GM19035 (cell line): ENCODE results near the gene MEGF6.
A peak's percentile ranks its signal among the peaks of the same experiment; 100 is the strongest.
"Not testable (repeated sequence)": the region's sequence is repeated elsewhere in the genome, so short reads cannot be mapped to it uniquely, and the experiment has no call there.

Experiments used
- ATAC-seq: cut with Tn5 transposase; IDR thresholded peaks from one replicate; pipeline ENCODE4 v1.9.1; 2021; ENCODE audit not compliant: unreplicated experiment

Gene MEGF6

DNA sequence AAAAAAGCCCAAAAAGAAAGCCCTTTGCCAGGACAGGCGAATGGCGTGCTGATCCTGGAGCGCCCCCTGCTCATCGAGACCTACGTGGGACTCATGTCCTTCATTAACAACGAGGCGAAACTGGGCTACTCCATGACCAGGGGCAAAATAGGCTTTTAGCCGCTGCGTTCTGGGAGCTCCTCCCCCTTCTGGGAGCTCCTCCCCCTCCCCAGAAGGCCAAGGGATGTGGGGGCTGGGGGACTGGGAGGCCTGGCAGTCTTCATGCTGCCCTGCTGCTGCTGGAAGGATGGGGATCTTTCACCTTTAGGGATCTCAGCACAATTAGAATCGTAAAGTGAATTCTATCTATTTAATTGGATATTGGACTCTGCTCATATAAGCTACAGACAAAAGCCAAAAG, 17.1 kb upstream of the MEGF6 start:
- ATAC-seq, result no peak

DNA sequence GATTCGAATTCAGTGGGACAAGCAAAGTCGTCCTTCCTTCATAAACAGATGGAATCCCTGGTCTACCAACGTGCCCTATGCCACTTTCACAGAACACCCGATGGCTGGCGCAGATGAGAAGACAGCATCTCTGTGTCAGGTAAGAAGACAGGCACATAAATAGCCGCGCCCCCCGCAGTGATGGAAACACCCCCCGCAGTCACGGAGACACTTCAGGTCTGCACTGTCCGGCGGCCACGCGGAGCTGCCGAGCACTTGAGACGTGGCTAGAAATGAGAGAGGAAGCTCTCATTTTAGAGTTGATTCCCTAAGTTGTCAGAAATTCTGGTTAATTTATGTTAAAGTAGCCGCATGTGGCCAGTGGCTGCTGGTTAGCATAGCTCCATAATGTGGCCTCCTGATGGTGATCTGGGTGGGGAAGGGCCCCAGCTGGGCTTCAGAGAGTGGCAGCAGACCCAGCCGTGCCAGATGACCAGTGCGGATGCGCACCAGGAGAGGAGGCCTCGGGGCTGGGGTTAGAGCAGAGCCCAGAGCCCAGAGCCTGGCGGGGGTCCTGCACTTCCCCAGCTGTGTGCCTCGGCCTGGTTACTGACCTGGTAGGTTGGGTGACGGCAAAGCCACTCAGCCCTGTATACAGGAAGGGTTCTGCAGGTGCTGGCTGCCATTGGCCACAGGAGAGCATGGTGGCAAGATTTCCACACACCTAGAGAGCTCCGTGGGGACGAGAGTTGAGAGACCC, 16.4 kb upstream of the MEGF6 start:
- ATAC-seq, result no peak

DNA sequence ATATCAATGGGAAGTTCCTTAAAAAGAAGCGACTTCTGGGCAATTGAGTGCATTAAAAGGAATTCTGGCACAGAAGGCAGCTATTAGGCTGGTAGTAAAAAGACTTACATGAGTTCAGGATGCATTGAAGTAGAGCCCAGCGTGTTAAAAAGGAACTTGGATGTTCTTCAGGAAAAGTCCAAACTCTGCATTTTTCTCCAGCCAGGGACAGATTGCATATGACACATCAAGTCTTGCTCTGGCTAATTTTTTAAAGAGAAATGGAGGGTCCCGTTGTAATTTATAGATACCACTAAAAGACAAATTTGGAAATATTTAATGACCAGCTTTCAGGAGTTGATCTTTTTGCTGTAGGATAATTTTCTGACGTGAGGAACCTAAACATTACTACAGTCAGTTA, 14.7 kb upstream of the MEGF6 start:
- no peak for ATAC-seq

DNA sequence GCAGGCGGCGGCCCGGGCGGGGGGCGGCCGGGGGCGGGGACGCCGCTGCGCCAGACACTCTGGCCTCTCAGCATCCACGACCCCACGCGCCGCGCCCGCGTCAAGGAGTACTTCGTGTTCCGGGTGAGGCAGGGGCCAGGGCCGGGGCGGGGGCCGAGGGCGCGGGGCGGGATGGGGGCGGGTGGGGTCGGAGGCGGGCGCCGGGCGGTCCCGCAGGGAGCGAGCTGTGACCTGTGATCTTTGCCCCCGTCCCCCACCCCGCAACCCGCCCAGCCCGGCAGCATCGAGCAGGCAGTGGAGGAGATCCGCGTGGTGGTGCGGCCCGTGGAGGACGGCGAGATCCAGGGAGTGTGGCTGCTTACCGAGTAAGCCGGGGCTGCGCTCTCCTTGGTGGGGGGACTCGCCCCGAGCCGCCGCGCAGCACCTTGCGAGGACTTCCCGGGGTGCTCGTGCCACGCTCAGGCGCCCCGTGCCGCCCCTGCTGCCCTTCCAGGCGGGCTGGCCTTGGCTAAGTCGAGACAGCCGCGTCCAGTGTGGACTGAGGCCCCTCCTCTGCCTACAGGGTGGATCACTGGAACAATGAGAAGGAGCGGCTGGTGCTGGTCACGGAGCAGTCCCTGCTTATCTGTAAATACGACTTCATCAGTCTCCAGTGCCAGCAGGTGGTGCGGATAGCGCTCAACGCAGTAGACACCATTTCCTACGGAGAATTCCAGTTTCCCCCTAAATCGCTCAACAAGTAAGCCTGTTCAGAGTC, 14.0 kb upstream of the MEGF6 start:
- ATAC-seq, result peak; percentile 15

- ATAC-seq, result peak; percentile 94
These were observed 13.2 kb upstream of the MEGF6 start, which contains the start of gene TPRG1L for GRCh38 chr1:3624200-3625136. Gene TPRG1L, plus strand, starts transcription at chr1:3625015. Its CDS starts 58 bp downstream, at chr1:3625073.

GRCh38 chr1:3623441-3624199, 12.3 kb upstream of the MEGF6 start:
- no peak for ATAC-seq

DNA sequence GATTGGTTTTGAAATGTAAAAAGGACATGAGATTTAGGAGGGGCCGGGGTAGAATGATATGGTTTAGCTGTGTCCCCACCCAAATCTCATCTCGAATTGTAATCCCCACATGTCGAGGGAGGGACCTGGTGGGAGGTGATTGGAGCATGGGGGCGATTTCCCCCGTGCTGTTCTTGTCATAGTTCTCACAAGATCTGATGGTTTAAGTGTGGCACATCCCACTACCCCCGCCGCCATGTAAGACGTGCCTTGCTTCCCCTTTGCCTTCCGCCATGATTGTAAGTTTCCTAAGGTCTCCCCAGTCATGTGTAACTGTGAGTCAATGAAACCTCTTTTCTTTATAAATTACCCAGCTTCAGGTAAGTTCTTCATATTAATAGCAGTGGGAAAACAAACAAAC, 10.8 kb upstream of the MEGF6 start:
- ATAC-seq, result not testable (repeated sequence)

GRCh38 chr1:3621151-3621671, 9.9 kb upstream of the MEGF6 start:
- ATAC-seq, result not testable (repeated sequence)

GRCh38 chr1:3620708-3621107, 9.4 kb upstream of the MEGF6 start:
- no peak for ATAC-seq

DNA sequence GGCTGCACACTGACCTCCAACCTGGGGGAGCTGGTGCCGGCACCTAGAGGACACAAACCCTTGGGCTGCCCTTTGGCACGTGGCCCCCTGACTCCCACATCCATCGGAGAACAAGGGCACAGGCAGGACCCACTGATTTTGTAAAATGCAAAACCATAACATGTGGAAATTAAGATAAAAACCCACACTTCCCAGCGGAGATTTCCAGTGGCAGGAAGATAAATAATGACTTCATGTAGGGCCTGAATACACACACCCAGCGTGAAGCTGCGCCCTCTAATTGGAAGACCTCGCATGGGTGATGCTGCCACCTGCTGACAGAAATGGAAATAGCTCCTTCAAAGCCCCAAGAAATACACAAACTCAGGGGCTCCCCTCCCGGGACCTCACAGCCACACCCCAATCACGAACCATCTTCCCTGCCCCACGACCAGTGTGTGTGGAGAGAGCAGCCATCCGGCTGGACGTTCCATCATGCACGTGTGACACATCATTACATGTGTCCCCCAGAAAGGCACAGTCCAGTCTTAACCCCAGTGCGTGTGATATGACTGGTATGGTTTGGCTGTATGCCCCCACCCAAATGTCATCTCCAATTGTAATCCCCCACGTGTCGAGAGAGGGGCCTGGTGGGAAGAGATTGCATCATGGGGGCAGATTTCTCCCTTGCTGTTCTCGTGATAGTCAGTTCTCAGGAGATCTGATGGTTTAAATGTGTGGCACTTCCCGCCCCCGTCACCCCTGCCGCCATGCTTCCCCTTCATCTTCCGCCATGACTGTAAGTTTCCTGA, 7.8 kb upstream of the MEGF6 start:
- ATAC-seq, result no peak

GRCh38 chr1:3618531-3618880, 7.2 kb upstream of the MEGF6 start:
- ATAC-seq, result no peak

DNA sequence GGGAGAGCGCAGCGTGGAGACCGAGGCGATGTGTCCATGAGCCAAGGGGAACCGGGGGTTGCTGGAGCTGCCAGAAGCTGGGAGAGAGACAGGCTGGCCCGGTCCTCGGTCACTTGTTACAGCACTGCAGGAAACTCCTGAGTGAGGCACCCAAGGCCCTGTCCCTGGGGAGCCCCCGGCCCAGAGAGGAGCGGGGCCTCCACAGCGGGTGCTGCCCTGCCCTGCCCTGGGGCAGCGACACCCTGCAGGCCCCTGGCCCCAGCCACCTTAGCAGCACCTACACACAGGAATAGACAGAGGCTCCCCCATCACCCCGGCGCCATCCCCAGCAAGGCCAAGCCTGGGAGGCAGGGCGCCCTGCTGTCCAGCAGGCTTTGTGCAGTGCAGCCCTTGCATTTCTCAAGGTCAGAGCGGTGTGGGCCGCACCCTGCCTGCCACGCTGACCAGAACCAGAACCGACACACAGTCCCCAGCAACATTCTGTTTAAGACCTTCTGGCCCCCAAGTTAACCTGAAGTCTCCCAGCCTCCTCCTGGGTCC, 6.6 kb upstream of the MEGF6 start:
- no peak for ATAC-seq

DNA sequence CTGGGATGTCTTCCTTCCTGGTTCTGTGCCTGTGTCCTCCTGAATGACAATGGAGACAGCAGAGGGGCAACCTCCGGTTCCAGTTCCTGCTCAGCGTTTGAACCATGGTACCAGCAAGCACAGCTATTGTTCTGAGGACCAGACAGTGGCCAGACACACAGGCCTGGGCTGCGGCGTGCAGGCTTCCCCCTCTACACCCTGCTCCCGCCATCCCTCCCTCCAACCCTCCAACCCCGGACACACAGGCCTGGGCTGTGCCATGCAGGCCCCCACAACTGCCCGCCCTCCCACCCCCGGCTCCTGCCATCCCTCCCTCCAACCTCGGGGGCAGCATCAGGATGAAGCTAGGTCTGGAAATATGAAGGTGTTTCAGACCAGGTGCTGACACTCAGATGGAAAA, 5.6 kb upstream of the MEGF6 start:
- ATAC-seq, result no peak

- ATAC-seq, result no peak
These were observed 3.7 kb upstream of the MEGF6 start for GRCh38 chr1:3614755-3615742.

DNA sequence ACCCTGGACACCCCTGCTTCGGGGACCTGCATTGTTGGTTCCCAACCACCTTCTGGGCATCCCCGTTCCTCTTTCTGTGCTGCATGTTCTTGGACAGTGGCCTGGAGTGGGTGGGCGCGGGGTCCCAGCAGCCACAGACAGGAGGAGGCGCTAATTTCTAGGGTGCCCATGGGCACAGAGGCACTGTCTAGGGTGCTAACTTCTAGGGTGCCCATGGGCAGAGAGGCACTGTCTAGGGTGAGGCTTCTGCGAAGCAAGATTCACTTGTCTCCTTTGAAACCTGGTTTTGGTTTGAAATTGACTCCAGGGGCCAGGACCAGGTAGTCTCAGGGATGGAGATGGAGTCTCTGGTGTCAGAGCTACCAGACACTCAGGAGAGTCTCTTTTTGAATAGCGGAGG, 815 bp upstream of the MEGF6 start:
- no peak for ATAC-seq

GRCh38 chr1:3610527-3611169, 660 bp downstream of the MEGF6 start:
- no peak for ATAC-seq

- no peak for ATAC-seq
These were observed 1.4 kb downstream of the MEGF6 start for GRCh38 chr1:3609769-3610526.
